GM12873 (cell line): ENCODE results near the gene MIA2.

Experiments
- TF ChIP-seq, protein P1 (sequence below): IDR thresholded peaks from 2 replicates; pipeline ENCODE4 v1.5.1; 2012; ENCODE audit warnings: low read depth, mild to moderate bottlenecking, moderate library complexity, low read length, control low read depth; ENCODE audit not compliant: insufficient read depth; ENCODE audit errors: missing control alignments

The MIA2 gene

DNA sequence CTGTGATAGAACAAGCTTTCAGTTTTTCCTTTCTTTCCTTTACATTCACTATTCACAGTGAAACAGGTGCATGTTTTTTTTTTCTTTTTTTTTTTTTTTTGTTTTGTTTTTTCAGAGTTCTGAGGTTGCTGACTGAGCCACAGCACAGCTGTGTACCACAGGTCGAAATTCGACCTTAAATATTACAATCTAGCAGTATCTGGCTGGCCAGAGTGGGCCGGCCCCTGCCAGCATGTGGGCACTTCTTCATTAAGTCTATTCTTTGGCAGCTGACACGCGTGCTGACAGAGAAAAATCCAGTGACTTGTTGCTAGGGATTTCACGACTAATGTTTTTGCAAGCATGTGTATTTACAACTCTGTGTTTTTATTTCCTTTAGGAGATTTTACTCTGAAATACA lies 164.7 kb downstream of the MIA2 start:
- TF ChIP-seq, protein P1, sequence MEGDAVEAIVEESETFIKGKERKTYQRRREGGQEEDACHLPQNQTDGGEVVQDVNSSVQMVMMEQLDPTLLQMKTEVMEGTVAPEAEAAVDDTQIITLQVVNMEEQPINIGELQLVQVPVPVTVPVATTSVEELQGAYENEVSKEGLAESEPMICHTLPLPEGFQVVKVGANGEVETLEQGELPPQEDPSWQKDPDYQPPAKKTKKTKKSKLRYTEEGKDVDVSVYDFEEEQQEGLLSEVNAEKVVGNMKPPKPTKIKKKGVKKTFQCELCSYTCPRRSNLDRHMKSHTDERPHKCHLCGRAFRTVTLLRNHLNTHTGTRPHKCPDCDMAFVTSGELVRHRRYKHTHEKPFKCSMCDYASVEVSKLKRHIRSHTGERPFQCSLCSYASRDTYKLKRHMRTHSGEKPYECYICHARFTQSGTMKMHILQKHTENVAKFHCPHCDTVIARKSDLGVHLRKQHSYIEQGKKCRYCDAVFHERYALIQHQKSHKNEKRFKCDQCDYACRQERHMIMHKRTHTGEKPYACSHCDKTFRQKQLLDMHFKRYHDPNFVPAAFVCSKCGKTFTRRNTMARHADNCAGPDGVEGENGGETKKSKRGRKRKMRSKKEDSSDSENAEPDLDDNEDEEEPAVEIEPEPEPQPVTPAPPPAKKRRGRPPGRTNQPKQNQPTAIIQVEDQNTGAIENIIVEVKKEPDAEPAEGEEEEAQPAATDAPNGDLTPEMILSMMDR = no peak

DNA sequence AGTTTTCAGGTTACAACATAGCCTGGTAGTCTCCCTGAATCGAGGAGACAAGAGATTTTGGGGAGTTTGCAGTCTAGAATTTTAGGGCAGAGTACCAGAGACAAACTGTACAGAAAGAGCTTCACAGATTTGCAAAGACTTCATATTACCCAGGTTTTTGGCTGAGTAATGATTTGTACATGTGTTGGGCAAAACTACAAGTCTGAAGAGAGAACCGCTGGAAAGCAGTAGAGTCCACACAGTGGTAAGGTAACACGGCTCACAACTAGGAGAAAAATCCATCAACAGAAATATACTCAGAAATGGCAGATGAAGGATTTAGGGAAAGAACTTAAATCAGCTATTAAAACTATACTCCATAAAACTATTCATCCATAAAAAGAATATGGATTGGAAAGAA lies 172.8 kb downstream of the MIA2 start:
- TF ChIP-seq, protein P1 = no peak

- TF ChIP-seq, protein P1 = no peak
These were observed 182.4 kb downstream of the MIA2 start for GRCh38 chr14:39416072-39416471.

- TF ChIP-seq, protein P1 = no peak
These were observed 183.3 kb downstream of the MIA2 start for GRCh38 chr14:39417014-39417413.

- TF ChIP-seq, protein P1 = no peak
These were observed 185.6 kb downstream of the MIA2 start for GRCh38 chr14:39419272-39419671.

DNA sequence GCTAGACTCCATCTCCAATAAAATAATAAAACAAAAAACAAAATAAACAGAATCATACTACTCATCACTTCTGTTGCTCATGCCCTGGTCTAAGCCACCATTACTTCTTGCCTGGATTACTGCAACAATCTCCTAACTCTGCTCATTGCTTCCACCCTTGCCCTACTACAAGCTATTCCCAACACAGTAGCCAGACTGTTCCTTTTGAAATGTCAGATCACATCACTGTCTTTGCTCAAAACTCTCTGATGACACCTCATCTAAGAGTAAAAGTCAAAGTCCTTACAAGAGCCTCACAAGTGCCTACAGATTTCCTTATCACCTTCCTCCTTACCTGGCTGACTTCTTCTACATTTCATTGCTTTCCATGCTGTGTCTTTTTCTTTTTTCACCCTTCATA lies 188.5 kb downstream of the MIA2 start:
- TF ChIP-seq, protein P1 = no peak

- TF ChIP-seq, protein P1 = no peak
These were observed 190.1 kb downstream of the MIA2 start for GRCh38 chr14:39423793-39424192.
